ENCODE results near the gene SMARCAD1. TPM values are rescaled to one million over a fixed set of nuclear protein-coding genes. Genes with fewer than 3 reads are reported as not detected.

The SMARCAD1 gene
- total RNA-seq, 1 donor from 2014 or later, result 57.7 TPM

- Mint-ChIP-seq H3K4me1 (no peaks in the 10 kb centered on the region), H3K9me3 (no peaks in the 10 kb centered on the region), H3K27me3 (ENCODE audit: low read depth) (no peaks in the 10 kb centered on the region)
These were observed 63.6 kb downstream of the SMARCAD1 start for GRCh38 chr4:94271248-94271647.

DNA sequence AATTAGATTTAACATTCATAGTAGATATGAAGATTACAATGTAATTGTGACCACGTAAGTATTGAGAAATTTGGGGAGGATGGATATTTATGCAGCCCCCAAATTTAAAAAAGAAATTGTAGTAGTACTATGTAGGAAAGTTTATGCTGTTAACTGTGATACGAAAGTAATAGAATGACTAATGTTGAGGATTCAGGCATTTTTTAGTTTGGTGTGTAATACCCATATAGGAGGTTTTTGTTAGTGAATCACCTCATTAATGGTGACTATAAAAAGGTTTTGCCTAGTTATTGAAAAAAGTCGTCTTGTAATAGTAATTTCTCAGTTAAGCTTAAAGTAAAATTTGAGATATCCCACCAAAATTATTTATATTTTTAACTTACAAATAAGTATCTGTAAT, 67.2 kb downstream of the SMARCAD1 start:
- no peak for DNase-seq (ENCODE audit: low read depth, low spot score)
- TF ChIP-seq CTCF (conservative IDR thresholded peaks at IDR 0.05), result no peak

More at GRCh38 chr4:94271248-94271647, 63.6 kb downstream of the SMARCAD1 start:
- no peak overlapping the region for H3K4me3 Mint-ChIP-seq
- DNase-seq (ENCODE audit: low read depth, low spot score), result no peak
- no peak overlapping the region for H3K27ac Mint-ChIP-seq (ENCODE audit: unreplicated experiment)
- H3K36me3 Mint-ChIP-seq (ENCODE audit: low read depth), result peaks cover 4% of the 10 kb centered on the region
- no peak for TF ChIP-seq CTCF (conservative IDR thresholded peaks at IDR 0.05)

DNA sequence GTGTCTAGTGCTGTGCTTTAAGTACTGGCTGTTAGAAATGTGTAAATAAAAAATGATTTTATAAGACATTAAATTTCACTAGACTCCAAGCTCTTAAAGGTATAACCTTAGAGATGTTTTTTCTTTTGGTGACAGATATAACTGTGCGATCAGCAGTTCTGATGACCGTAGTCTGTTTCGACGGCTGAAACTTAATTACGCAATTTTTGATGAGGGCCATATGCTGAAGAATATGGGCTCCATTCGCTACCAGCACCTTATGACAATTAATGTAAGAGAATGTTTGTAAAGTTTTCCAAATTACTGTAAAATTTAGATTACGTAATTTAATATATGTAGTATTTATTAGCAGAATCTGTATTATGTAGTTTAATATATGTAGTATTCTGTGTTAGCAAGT, 68.5 kb downstream of the SMARCAD1 start:
- Mint-ChIP-seq H3K4me3 (no peak overlapping the region), H3K36me3 (ENCODE audit: low read depth) (peaks cover 18% of the 10 kb centered on the region), H3K4me1 (no peaks in the 10 kb centered on the region), H3K9me3 (no peaks in the 10 kb centered on the region), H3K27ac (ENCODE audit: unreplicated experiment) (no peak overlapping the region), H3K27me3 (ENCODE audit: low read depth) (no peaks in the 10 kb centered on the region)
- DNase-seq (ENCODE audit: low read depth, low spot score), result no peak
- TF ChIP-seq CTCF (conservative IDR thresholded peaks at IDR 0.05), result no peak

More for the DNA sequence above, 67.2 kb downstream of the SMARCAD1 start:
- H3K27me3 Mint-ChIP-seq (ENCODE audit: low read depth), result no peaks in the 10 kb centered on the region
- no peaks in the 10 kb centered on the region for H3K9me3 Mint-ChIP-seq
- H3K4me1 Mint-ChIP-seq, result no peaks in the 10 kb centered on the region
- H3K4me3 Mint-ChIP-seq, result no peak overlapping the region
- H3K27ac Mint-ChIP-seq (ENCODE audit: unreplicated experiment), result no peak overlapping the region
- peaks cover 11% of the 10 kb centered on the region for H3K36me3 Mint-ChIP-seq (ENCODE audit: low read depth)

DNA sequence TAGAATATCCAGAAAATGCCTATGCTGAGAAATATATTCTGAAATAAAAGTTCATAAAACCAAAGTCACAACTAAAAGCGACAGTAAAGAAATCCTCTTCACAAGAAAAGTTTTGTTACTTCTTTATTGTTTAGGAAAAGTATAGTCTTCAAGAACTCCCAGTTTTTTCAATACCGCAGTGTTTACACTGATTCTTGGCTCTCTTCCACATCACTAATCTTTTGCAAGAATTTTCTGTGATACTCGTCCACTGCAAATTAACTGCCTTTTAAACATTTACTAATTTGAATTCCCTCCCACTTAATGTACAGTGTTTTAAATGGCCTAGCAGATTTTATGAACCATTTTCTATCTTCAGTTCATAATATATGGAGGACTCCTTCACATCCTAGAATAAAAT, 69.9 kb downstream of the SMARCAD1 start:
- TF ChIP-seq CTCF (conservative IDR thresholded peaks at IDR 0.05), result no peak
- no peak overlapping the region for H3K4me3 Mint-ChIP-seq
- no peak overlapping the region for H3K27ac Mint-ChIP-seq (ENCODE audit: unreplicated experiment)
- H3K27me3 Mint-ChIP-seq (ENCODE audit: low read depth), result no peaks in the 10 kb centered on the region
- no peaks in the 10 kb centered on the region for H3K9me3 Mint-ChIP-seq
- H3K4me1 Mint-ChIP-seq, result no peaks in the 10 kb centered on the region
- H3K36me3 Mint-ChIP-seq (ENCODE audit: low read depth), result peaks cover 23% of the 10 kb centered on the region
- no peak for DNase-seq (ENCODE audit: low read depth, low spot score)

- DNase-seq (ENCODE audit: low read depth, low spot score), result no peak
- no peaks in the 10 kb centered on the region for H3K4me1 Mint-ChIP-seq
- no peak overlapping the region for H3K4me3 Mint-ChIP-seq
- H3K27ac Mint-ChIP-seq (ENCODE audit: unreplicated experiment), result no peak overlapping the region
- TF ChIP-seq CTCF (conservative IDR thresholded peaks at IDR 0.05), result no peak
- H3K27me3 Mint-ChIP-seq (ENCODE audit: low read depth), result no peaks in the 10 kb centered on the region
- peaks cover 33% of the 10 kb centered on the region for H3K36me3 Mint-ChIP-seq (ENCODE audit: low read depth)
- no peaks in the 10 kb centered on the region for H3K9me3 Mint-ChIP-seq
These were observed 71.1 kb downstream of the SMARCAD1 start for GRCh38 chr4:94278781-94279180.

GRCh38 chr4:94284889-94285288, 77.2 kb downstream of the SMARCAD1 start:
- no peak for DNase-seq (ENCODE audit: low read depth, low spot score)
- Mint-ChIP-seq H3K4me1 (no peaks in the 10 kb centered on the region), H3K27me3 (ENCODE audit: low read depth) (no peaks in the 10 kb centered on the region), H3K4me3 (no peak overlapping the region), H3K9me3 (no peaks in the 10 kb centered on the region), H3K36me3 (ENCODE audit: low read depth) (peaks cover 35% of the 10 kb centered on the region), H3K27ac (ENCODE audit: unreplicated experiment) (no peak overlapping the region)
- no peak for TF ChIP-seq CTCF (conservative IDR thresholded peaks at IDR 0.05)
